Measurements from ENCODE around the gene FUBP3.

DNA sequence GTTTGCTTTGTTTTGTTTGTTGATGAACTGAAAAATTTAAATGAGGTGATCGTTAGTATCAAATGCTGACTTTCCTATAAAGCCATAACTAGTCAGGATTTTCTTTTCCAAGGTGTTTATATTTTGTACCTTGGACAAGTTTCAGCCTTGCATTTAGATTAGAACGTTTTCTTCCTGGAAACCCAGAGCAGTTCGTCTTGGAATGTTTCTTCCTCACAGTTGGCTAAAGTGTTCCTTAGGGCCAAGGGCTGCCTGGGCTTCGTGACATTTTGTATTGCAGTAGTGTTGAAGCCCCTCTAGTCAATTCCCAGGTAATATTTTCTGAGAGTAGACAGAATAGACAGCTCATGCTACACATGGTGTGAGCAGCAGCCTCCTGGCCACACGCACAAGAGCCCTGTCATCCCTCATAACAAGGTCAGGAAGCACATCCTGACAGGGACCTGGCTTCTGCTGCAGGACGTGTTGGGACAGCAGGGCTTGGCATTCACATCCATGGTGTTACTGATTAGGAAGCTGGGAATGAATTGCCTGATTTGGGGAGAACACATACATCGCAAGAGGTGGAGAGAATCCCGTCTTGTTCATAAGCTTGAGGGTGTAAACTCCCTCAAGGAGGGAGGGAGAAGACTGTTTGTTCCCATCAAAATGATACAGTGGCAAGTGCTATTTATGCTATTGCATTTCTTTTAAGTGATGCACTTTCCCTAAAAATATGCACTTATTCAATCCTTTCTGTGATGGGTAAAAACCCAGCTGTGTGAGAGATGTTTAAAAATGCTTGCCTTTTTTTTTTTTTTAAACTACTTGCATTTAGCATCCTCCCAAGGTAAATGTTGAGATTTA lies 31.7 kb downstream of the FUBP3 start:
- TF ChIP-seq, protein P1, sequence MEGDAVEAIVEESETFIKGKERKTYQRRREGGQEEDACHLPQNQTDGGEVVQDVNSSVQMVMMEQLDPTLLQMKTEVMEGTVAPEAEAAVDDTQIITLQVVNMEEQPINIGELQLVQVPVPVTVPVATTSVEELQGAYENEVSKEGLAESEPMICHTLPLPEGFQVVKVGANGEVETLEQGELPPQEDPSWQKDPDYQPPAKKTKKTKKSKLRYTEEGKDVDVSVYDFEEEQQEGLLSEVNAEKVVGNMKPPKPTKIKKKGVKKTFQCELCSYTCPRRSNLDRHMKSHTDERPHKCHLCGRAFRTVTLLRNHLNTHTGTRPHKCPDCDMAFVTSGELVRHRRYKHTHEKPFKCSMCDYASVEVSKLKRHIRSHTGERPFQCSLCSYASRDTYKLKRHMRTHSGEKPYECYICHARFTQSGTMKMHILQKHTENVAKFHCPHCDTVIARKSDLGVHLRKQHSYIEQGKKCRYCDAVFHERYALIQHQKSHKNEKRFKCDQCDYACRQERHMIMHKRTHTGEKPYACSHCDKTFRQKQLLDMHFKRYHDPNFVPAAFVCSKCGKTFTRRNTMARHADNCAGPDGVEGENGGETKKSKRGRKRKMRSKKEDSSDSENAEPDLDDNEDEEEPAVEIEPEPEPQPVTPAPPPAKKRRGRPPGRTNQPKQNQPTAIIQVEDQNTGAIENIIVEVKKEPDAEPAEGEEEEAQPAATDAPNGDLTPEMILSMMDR (IDR thresholded peaks at IDR 0.05), result no peak
- TF ChIP-seq POLR2A (IDR thresholded peaks at IDR 0.05), result no peak

Data from thyroid gland (tissue), 4 donors.